GM12864 (cell line): ENCODE results near the gene CTIF.
"Not testable (repeated sequence)": the region's sequence is repeated elsewhere in the genome, so short reads cannot be mapped to it uniquely, and the experiment has no call there.

ENCODE experiments used
- DNase-seq: peaks from one replicate; pipeline ENCODE4 v3.0.0-alpha.2; 2011; ENCODE audit warnings: low read depth
- H3K4me3 ChIP-seq: 2 replicates; pipeline ENCODE4 v1.5.1; 2011; ENCODE audit warnings: mild to moderate bottlenecking, low read depth, low read length, control low read depth
- CTCF ChIP-seq: IDR thresholded peaks from 2 replicates; pipeline ENCODE4 v1.5.1; 2011; ENCODE audit warnings: low read depth, mild to moderate bottlenecking, moderate library complexity, low read length, control low read depth, inconsistent platforms; ENCODE audit errors: missing control alignments

The CTIF gene

GRCh38 chr18:48502906-48503305 lies 35.9 kb upstream of the CTIF start:
- TF ChIP-seq CTCF: no peak
- no peak overlapping the region for H3K4me3 ChIP-seq
- DNase-seq: no peak

GRCh38 chr18:48504819-48505218 lies 34.0 kb upstream of the CTIF start:
- no peak overlapping the region for H3K4me3 ChIP-seq
- TF ChIP-seq CTCF: no peak
- no peak for DNase-seq

- not testable (repeated sequence) for DNase-seq, H3K4me3 ChIP-seq
Measured at GRCh38 chr18:48506983-48507568, 31.8 kb upstream of the CTIF start.

GRCh38 chr18:48512498-48512897 lies 26.3 kb upstream of the CTIF start:
- not testable (repeated sequence) for DNase-seq, H3K4me3 ChIP-seq

- no peak for TF ChIP-seq CTCF
- H3K4me3 ChIP-seq: no peak overlapping the region
- no peak for DNase-seq
Measured at GRCh38 chr18:48514786-48515185, 24.0 kb upstream of the CTIF start.

- no peak for DNase-seq
- H3K4me3 ChIP-seq: no peak overlapping the region
- TF ChIP-seq CTCF: no peak
Measured at GRCh38 chr18:48517048-48517447, 21.8 kb upstream of the CTIF start.

GRCh38 chr18:48519431-48520100 lies 19.3 kb upstream of the CTIF start:
- DNase-seq: no peak
- H3K4me3 ChIP-seq: no peak overlapping the region
- TF ChIP-seq CTCF: no peak

- DNase-seq: no peak
- TF ChIP-seq CTCF: no peak
- no peak overlapping the region for H3K4me3 ChIP-seq
Measured at GRCh38 chr18:48521723-48522122, 17.1 kb upstream of the CTIF start.
